ENCODE measurements around the gene ZNF385A.

Gene ZNF385A

DNA sequence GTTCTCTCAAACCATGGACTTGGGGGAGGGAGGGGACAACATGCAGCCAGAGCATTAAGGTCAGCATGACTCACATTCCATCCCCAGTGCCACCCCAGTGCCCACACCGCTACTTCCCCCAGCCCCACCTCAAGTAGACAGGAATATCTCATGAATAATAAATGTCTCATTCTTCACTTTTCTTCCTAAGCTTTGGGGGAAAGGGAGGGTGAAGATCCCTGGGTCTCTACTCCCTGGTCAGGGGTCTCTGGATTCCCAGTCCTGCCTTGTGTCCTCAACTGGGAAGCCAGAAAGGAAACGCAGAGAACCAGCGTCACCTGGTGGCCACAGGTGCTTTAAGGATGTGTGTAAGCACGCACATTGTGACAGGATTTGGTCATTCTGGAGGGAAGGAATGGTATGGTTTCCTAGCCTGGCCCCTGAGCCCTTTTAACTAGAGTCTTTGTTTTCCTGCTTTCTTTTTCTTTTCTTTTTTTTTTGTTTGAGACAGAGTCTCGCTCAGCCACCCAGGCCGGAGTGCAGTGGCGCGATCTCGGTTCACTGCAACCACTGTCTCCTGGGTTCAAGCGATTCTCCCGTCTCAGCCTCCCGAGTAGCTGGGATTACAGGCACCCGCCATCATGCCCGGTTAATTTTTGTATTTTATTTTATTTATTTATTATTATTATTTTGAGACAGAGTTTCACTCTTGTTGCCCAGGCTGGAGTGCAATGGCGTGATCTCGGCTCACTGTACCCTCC, 23.6 kb downstream of the ZNF385A start (continued):
- TF ChIP-seq, protein P1, sequence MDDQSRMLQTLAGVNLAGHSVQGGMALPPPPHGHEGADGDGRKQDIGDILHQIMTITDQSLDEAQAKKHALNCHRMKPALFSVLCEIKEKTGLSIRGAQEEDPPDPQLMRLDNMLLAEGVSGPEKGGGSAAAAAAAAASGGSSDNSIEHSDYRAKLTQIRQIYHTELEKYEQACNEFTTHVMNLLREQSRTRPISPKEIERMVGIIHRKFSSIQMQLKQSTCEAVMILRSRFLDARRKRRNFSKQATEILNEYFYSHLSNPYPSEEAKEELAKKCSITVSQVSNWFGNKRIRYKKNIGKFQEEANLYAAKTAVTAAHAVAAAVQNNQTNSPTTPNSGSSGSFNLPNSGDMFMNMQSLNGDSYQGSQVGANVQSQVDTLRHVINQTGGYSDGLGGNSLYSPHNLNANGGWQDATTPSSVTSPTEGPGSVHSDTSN (CRISPR knock-in tag; IDR thresholded peaks at IDR 0.05), result 0 out of 2 replicates have a peak, but pooled peaks have one; percentile 33
- TF ChIP-seq GLIS1 (tag by site-specific recombination; IDR thresholded peaks at IDR 0.05) (no peak), ZNF335 (tag by site-specific recombination; conservative IDR thresholded peaks at IDR 0.05) (no peak), ZFP69B (tag by site-specific recombination; IDR thresholded peaks at IDR 0.05) (no peak), ZNF776 (tag by site-specific recombination; IDR thresholded peaks at IDR 0.05; ENCODE audit: borderline replicate concordance) (no peak)

DNA sequence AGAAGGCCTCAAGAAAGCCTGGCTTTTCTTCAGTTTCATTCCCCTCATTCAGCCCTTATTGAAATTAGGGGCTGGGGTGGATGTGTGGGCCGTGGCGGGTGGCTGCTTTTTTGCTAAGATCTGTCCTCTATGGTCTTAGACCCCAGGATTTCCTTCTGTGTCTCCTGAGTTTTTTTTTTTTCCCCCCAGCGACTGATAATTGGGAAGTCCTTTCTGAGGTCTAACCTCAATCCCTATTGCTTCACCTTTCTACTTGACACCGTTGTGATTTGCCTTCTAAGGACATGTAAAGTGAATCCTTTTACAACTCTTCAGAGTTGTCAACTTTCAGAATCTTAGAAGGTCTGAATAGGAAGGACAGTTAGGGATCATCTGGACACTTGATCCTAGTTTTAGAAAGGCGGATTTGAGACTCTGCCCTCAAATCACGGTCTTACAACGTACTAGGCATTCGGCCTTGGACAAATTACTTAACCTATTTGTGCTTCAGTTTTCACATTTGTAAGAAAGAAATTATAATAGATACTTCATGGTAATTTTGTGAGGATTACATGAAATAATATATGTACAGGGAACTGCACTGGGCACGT, 24.7 kb downstream of the ZNF385A start:
- H3K9me3 ChIP-seq (ENCODE audit: control insufficient read depth, insufficient read depth, low read depth, low read length), result no peaks in the 10 kb centered on the region
- H3K36me3 ChIP-seq (ENCODE audit: control insufficient read depth in 2 of 2, insufficient read depth in 1 of 2, low read length in 2 of 2), result no peaks in the 10 kb centered on the region
- peaks cover 12% of the 10 kb centered on the region for H3K4me1 ChIP-seq (ENCODE audit: control insufficient read depth, insufficient read depth, low read length)
- 0 out of 2 replicates have a peak, but pooled peaks have one; percentile 2 for TF ChIP-seq ZBTB1 (tag by site-specific recombination; IDR thresholded peaks at IDR 0.05)
- TF ChIP-seq ZNF654 (tag by site-specific recombination; IDR thresholded peaks at IDR 0.05; ENCODE audit: low read depth), result no peak
- TF ChIP-seq, protein P2, sequence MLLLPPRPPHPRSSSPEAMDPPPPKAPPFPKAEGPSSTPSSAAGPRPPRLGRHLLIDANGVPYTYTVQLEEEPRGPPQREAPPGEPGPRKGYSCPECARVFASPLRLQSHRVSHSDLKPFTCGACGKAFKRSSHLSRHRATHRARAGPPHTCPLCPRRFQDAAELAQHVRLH (tag by site-specific recombination; IDR thresholded peaks at IDR 0.05), result peak; percentile 51; the same call in 1 of the 2 replicates
- TF ChIP-seq ZNF10 (tag by site-specific recombination; IDR thresholded peaks at IDR 0.05), result peak; percentile 93
- POLR2A ChIA-PET, result interaction anchor here (0.7 to 4.1 kb wide), 21 partner anchors 8 to 343 kb away, joined by 3 to 32 read pairs (median 4); partner anchors contain the start of genes CBX5, COPZ1, HNRNPA1 and NFE2
- CTCF ChIA-PET, result interaction anchor here (0.5 to 8.8 kb wide), 25 partner anchors 9 to 351 kb away, joined by 3 to 137 read pairs (median 8); partner anchors contain the start of genes COPZ1, HOXC8 and NFE2
- peak overlapping the region; percentile 33 for H3K4me3 ChIP-seq (ENCODE audit: low read depth, low read length)
- peak overlapping the region; percentile 80 for H3K27ac ChIP-seq (ENCODE audit: extremely low read depth, low read depth, low read length)

DNA sequence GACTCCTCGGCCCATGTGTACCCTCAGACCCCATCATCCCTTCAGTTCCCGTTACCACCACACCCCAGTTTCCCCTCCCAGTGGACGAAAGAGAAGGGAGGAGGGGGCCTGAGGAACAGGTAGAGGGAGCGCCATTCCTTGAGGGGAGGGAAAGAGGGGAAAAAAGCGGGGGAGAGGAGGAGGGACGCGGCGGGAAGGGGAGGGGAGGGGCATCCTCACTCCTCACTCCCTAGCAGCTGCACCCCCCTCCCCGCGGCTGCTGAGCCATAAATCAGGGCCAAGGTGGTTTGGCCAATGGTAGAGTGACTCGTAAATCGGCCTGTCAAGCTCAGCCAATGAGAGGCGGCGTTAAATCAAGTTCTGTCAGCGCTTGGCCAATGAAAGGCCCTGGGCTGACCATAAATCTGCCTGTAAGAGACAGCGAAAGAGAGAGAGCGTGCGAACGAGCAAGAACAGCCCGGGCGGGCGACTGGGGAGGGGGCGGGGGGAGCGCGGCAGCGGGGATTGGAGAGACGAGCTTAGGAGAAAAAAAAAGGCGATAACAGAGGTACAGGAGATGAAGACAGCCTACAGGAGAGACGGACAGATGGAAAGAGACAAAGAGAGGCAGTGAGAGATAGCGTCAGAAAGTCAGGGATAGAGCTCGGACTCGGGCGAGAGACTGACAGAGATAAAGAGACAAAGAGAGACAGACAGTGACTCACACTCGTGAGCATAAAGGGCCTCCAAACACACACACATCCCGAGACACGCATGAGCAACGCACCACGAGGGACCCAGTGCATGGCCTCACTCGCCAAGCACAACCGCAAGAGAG, 25.4 kb downstream of the ZNF385A start:
- ChIA-PET CTCF (interaction anchor here (0.6 to 8.8 kb wide), 21 partner anchors 9 to 1916 kb away, joined by 3 to 137 read pairs (median 6); partner anchors contain the start of genes COPZ1 and NFE2), POLR2A (interaction anchor here (0.6 to 4.1 kb wide), 26 partner anchors 8 to 342 kb away, joined by 3 to 32 read pairs (median 4); partner anchors contain the start of genes CBX5, COPZ1, HNRNPA1 and NFE2)
- peak overlapping the region; percentile 62 for H3K4me3 ChIP-seq (ENCODE audit: low read depth, low read length)
- peaks cover 12% of the 10 kb centered on the region for H3K4me1 ChIP-seq (ENCODE audit: control insufficient read depth, insufficient read depth, low read length)
- no peaks in the 10 kb centered on the region for H3K9me3 ChIP-seq (ENCODE audit: control insufficient read depth, insufficient read depth, low read depth, low read length)
- no peaks in the 10 kb centered on the region for H3K36me3 ChIP-seq (ENCODE audit: control insufficient read depth in 2 of 2, insufficient read depth in 1 of 2, low read length in 2 of 2)
- H3K27ac ChIP-seq (ENCODE audit: extremely low read depth, low read depth, low read length), result peak overlapping the region; percentile 80
- TF ChIP-seq TCF7L2 (IDR thresholded peaks at IDR 0.05; ENCODE audit: borderline replicate concordance, low read depth, low read length), result no peak
- TF ChIP-seq OSR2 (tag by site-specific recombination; IDR thresholded peaks at IDR 0.05), result peak; percentile 85
- TF ChIP-seq ZBTB48 (tag by site-specific recombination; IDR thresholded peaks at IDR 0.05), result peak; percentile 78
- TF ChIP-seq ZBTB7A (tag by site-specific recombination; IDR thresholded peaks at IDR 0.05; ENCODE audit: low read depth), result peak; percentile 95
- TF ChIP-seq ZSCAN30 (tag by site-specific recombination; IDR thresholded peaks at IDR 0.05), result peak; percentile 80; the same call in 1 of the 2 replicates
- TF ChIP-seq, protein P3, sequence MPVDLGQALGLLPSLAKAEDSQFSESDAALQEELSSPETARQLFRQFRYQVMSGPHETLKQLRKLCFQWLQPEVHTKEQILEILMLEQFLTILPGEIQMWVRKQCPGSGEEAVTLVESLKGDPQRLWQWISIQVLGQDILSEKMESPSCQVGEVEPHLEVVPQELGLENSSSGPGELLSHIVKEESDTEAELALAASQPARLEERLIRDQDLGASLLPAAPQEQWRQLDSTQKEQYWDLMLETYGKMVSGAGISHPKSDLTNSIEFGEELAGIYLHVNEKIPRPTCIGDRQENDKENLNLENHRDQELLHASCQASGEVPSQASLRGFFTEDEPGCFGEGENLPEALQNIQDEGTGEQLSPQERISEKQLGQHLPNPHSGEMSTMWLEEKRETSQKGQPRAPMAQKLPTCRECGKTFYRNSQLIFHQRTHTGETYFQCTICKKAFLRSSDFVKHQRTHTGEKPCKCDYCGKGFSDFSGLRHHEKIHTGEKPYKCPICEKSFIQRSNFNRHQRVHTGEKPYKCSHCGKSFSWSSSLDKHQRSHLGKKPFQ (tag by site-specific recombination; IDR thresholded peaks at IDR 0.05), result peak; percentile 82
- TF ChIP-seq ZNF311 (tag by site-specific recombination; IDR thresholded peaks at IDR 0.05; ENCODE audit: borderline replicate concordance), result no peak
- no peak for TF ChIP-seq ZNF248 (tag by site-specific recombination; IDR thresholded peaks at IDR 0.05)
- TF ChIP-seq, protein P4, sequence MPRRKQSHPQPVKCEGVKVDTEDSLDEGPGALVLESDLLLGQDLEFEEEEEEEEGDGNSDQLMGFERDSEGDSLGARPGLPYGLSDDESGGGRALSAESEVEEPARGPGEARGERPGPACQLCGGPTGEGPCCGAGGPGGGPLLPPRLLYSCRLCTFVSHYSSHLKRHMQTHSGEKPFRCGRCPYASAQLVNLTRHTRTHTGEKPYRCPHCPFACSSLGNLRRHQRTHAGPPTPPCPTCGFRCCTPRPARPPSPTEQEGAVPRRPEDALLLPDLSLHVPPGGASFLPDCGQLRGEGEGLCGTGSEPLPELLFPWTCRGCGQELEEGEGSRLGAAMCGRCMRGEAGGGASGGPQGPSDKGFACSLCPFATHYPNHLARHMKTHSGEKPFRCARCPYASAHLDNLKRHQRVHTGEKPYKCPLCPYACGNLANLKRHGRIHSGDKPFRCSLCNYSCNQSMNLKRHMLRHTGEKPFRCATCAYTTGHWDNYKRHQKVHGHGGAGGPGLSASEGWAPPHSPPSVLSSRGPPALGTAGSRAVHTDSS (tag by site-specific recombination; IDR thresholded peaks at IDR 0.05), result no peak
- TF ChIP-seq RBAK (tag by site-specific recombination; IDR thresholded peaks at IDR 0.05), result peak; percentile 11; the same call in 1 of the 2 replicates
- no peak for TF ChIP-seq ZNF560 (tag by site-specific recombination; IDR thresholded peaks at IDR 0.05; ENCODE audit: borderline replicate concordance)
- peak; percentile 47; the same call in 1 of the 2 replicates for TF ChIP-seq ZNF394 (tag by site-specific recombination; IDR thresholded peaks at IDR 0.05; ENCODE audit: borderline replicate concordance)
- no peak for TF ChIP-seq ZNF19 (tag by site-specific recombination; IDR thresholded peaks at IDR 0.05; ENCODE audit: low read depth)
- peak; percentile 94 for TF ChIP-seq BCL11A (tag by site-specific recombination; IDR thresholded peaks at IDR 0.05; ENCODE audit: low read depth)
- peak; percentile 95 for TF ChIP-seq SCRT2 (tag by site-specific recombination; IDR thresholded peaks at IDR 0.05)
- TF ChIP-seq ZNF302 (tag by site-specific recombination; IDR thresholded peaks at IDR 0.05; ENCODE audit: low read depth), result no peak
- TF ChIP-seq ZNF146 (tag by site-specific recombination; IDR thresholded peaks at IDR 0.05), result peak; percentile 91
